Thoracic aorta (tissue), 2 donors: Measurements from ENCODE around the gene NPY4R. TPM values are rescaled to one million over a fixed set of nuclear protein-coding genes. Genes with fewer than 3 reads are reported as not detected.
"Not testable (repeated sequence)": the region's sequence is repeated elsewhere in the genome, so short reads cannot be mapped to it uniquely, and the experiment has no call there.

Source experiments
- ATAC-seq: fragments of 150-250 bp; one replicate; pipeline ENCODE4 v1.8.0; 2017; ENCODE audit warnings: low read depth; ENCODE audit not compliant: insufficient number of reproducible peaks, low FRiP score
- DNase-seq: peaks from one replicate; pipeline ENCODE4 v3.0.0-alpha.2; 2020; ENCODE audit warnings: low spot score
- H3K27ac ChIP-seq, 2 donors: fragments of 200-600 bp; sonication (generic); 1 replicate in 1 of 2; 2 replicates in 1 of 2; pipeline ENCODE4 v1.5.1; 2016; ENCODE audit warnings: mild to moderate bottlenecking in 2 of 2, moderate library complexity in 2 of 2
- H3K27me3 ChIP-seq: fragments of 200-600 bp; sonication (generic); replicated peaks from 2 replicates; pipeline ENCODE4 v1.6.0; 2016; ENCODE audit warnings: mild to moderate bottlenecking; ENCODE audit not compliant: insufficient read depth
- H3K36me3 ChIP-seq: fragments of 200-600 bp; sonication (generic); one replicate; pipeline ENCODE4 v1.5.1; 2016
- H3K4me1 ChIP-seq, 2 donors: fragments of 200-600 bp; sonication (generic); 1 replicate in 1 of 2; 2 replicates in 1 of 2; pipeline versions ENCODE4 v1.5.1 to v1.6.0; 2016; ENCODE audit warnings: low read depth in 2 of 2, mild to moderate bottlenecking in 1 of 2; ENCODE audit not compliant: control insufficient read depth in 1 of 2
- H3K4me3 ChIP-seq: fragments of 200-600 bp; sonication (generic); 2 replicates; pipeline ENCODE4 v1.5.1; 2016; ENCODE audit warnings: mild to moderate bottlenecking
- H3K9me3 ChIP-seq: fragments of 200-600 bp; sonication (generic); 2 replicates; pipeline ENCODE4 v1.5.1; 2016
- total RNA-seq, 2 donors: library from RNA; depleted of rRNA; stranded (reverse); fragments of >200 nt; gene quantifications; one replicate each; pipeline versions ENCODE4 v1.1.0 to v1.2.3, GENCODE V29; 2016

The NPY4R gene
- total RNA-seq, 2 donors from 2014 or later: not detected

DNA sequence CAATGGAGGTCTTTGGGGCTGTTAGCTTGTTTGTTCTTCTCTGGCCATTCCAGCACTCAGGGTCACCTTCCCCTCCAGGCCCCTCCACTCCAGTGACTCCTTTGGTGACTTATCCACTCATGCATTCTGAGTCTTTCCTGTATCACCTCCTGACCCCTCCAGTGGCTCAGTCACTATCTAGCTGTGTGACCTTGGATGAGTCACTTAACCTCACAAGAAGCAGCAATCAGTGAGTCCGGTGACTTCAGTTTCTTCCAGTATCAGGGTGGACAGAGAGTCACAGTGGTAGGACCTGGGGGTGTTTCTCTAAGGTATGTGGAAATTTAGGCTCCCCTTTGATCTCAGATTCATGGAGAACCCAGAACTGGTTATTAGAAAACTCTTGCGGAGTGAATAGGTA lies 9.8 kb downstream of the NPY4R start:
- H3K4me3 ChIP-seq, H3K27ac ChIP-seq, H3K27me3 ChIP-seq, H3K4me1 ChIP-seq, ATAC-seq, H3K9me3 ChIP-seq, H3K36me3 ChIP-seq, DNase-seq: not testable (repeated sequence)

GRCh38 chr10:46451365-46451764 lies 14.4 kb downstream of the NPY4R start:
- not testable (repeated sequence) for DNase-seq, H3K4me1 ChIP-seq, H3K27ac ChIP-seq, H3K36me3 ChIP-seq, ATAC-seq, H3K4me3 ChIP-seq, H3K9me3 ChIP-seq, H3K27me3 ChIP-seq

GRCh38 chr10:46450829-46451228 lies 14.9 kb downstream of the NPY4R start:
- not testable (repeated sequence) for ATAC-seq, H3K9me3 ChIP-seq, H3K27me3 ChIP-seq, H3K27ac ChIP-seq, DNase-seq, H3K4me1 ChIP-seq, H3K4me3 ChIP-seq, H3K36me3 ChIP-seq

GRCh38 chr10:46447439-46447838 lies 18.3 kb downstream of the NPY4R start:
- not testable (repeated sequence) for H3K36me3 ChIP-seq, ATAC-seq, H3K4me1 ChIP-seq, H3K9me3 ChIP-seq, H3K27ac ChIP-seq, H3K4me3 ChIP-seq, DNase-seq, H3K27me3 ChIP-seq

DNA sequence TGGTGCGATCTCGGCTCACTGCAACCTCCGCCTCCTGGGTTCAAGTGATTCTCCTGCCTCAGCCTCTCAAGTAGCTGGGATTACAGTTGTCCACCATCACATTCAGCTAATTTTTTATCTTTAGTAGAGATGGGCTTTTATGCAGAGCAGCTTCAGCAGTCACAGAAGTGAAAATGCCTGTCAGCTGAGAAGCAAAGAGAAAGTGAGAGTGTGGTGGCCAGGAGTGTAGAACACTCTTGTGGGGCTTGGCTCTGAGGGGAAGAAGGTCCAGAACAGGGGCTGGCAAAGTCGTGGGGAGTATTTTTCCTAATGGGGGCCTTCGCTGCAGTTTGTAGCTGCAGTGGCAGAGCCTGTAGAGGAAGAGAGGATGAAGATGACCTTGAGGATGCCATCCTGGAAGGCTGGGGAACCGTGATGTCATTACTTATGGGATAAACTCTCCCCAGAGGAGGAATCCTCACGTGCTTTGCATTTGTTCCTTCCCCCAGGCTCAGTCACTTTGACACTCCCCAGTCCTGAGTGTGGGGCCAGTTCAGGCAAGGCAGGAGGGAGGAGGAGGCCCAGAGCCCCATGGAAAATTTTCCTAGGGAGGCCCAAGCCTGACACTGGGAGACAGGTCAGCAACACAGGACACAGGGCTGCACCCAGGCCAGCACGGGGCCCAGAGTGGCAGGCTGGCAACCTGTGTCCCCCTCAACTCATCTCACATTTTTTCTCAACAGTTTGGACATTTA lies 20.2 kb downstream of the NPY4R start:
- not testable (repeated sequence) for H3K36me3 ChIP-seq, H3K4me3 ChIP-seq, H3K27me3 ChIP-seq, H3K9me3 ChIP-seq, H3K27ac ChIP-seq, ATAC-seq, H3K4me1 ChIP-seq, DNase-seq

DNA sequence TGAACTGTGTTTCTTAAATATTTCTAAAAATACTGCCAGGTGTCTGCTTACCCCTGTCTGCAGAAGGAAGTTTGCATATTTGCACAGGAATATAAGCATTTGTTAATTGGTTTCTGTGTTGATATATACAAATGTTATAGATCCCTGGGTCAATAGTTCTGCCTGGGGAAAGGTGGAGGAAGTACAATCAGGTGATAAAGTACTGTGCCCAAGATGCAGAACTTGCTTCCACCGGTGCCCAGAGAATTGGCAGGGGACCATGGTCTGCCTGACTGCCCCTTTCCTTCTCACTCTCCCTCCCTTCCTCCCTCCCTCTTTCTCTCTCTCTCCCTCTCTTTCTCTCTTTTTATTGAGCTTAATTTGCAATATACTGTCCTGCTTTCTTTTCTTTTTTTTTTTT lies 22.3 kb downstream of the NPY4R start:
- not testable (repeated sequence) for H3K27ac ChIP-seq, DNase-seq, H3K36me3 ChIP-seq, H3K4me3 ChIP-seq, H3K4me1 ChIP-seq, ATAC-seq, H3K9me3 ChIP-seq, H3K27me3 ChIP-seq

GRCh38 chr10:46442706-46443275 lies 23.0 kb downstream of the NPY4R start:
- ATAC-seq, H3K27ac ChIP-seq, H3K4me3 ChIP-seq: not testable (repeated sequence)

GRCh38 chr10:46441837-46442278 lies 23.9 kb downstream of the NPY4R start:
- not testable (repeated sequence) for H3K27ac ChIP-seq, H3K4me3 ChIP-seq, H3K27me3 ChIP-seq, H3K9me3 ChIP-seq, ATAC-seq, DNase-seq, H3K4me1 ChIP-seq, H3K36me3 ChIP-seq

More at GRCh38 chr10:46442706-46443275, 23.0 kb downstream of the NPY4R start:
- not testable (repeated sequence) for DNase-seq, H3K27me3 ChIP-seq, H3K4me1 ChIP-seq, H3K36me3 ChIP-seq, H3K9me3 ChIP-seq

DNA sequence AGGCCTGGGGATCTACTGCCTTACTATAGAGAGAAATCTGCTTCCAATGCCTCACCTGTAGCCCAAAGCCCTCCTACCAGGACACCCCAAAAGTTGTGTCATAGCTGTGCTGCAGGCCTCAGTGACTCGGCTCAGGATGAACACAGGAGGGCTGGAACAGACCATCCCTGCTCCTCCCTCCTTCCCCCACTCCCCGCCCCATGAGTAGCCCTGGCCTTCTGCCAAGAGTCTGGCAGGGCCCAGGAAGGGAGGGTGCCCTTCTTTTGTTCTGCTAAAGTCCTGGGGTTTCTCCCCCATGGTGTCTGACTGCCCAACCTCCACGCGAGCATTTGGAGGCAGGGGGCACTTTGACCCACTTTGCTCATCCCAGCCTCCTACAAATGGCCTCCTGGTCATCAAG lies 24.8 kb downstream of the NPY4R start:
- not testable (repeated sequence) for H3K36me3 ChIP-seq, H3K4me3 ChIP-seq, H3K27ac ChIP-seq, H3K4me1 ChIP-seq, ATAC-seq, DNase-seq, H3K9me3 ChIP-seq, H3K27me3 ChIP-seq

DNA sequence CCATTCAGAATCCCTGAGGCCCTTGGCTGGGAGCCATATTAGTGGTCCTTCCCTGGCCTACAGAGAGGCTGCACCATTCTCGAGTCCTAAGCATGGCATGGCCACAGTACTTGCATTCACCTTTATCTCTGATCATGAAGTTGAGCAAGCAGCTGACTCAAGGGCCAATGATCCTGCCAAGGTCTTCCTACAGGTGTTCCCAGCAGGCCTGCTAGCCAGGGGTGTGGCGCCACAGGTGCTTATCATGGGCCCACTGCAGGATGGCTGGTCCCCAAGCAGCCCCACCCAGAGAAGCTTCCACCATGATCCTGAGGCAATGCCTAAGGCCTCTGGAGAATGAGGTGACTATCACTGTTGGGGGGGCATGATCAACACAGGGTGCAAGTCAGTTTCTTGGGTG lies 42.2 kb downstream of the NPY4R start:
- H3K4me1 ChIP-seq, H3K27me3 ChIP-seq, ATAC-seq, H3K4me3 ChIP-seq, H3K9me3 ChIP-seq, H3K27ac ChIP-seq, H3K36me3 ChIP-seq, DNase-seq: not testable (repeated sequence)

GRCh38 chr10:46419570-46420379 lies 46.0 kb downstream of the NPY4R start:
- not testable (repeated sequence) for H3K27ac ChIP-seq, H3K4me3 ChIP-seq, DNase-seq, ATAC-seq, H3K36me3 ChIP-seq, H3K27me3 ChIP-seq, H3K4me1 ChIP-seq, H3K9me3 ChIP-seq

DNA sequence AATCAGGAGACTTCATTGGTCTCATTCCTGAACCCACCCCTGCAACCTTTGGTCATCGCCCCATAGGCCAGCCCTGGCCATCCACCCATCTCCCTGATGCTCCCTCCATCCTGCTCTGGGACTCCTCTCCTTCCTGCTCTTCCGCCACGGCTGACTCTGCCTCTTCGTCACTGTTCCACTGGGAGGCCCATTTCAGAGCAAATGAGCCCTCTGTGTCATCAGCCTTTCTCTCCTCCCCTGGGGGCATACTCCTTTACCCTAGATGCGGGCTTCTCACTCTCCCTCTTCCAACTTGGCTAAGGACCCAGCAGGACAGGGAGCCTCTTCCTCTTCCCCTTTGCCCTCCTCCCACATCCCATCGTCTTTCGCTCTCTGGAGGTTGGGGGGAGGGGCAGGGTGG lies 47.5 kb downstream of the NPY4R start:
- DNase-seq, H3K4me1 ChIP-seq, H3K4me3 ChIP-seq, H3K27me3 ChIP-seq, H3K27ac ChIP-seq, ATAC-seq, H3K9me3 ChIP-seq, H3K36me3 ChIP-seq: not testable (repeated sequence)
